ENCODE data around the gene CD300LG.

CD300LG gene

DNA sequence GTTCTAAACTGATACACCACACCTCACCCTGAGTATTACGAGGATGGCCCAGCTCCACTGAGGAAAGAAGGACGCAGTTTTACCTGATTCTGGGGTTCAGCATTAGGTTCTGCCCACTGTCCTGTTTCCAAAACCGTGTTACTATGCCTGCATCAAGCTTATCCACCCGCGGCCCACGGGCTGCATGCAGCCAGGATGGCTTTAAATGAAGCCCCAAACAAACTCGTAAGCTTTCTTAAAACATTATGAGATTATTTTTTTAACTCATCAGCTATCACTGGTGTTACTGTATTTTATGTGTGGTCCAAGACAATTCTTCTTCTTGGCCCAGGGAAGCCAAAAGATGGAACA lies 4.0 kb upstream of the CD300LG start:
- TF ChIP-seq TAF1 (IDR thresholded peaks at IDR 0.05; ENCODE audit: borderline replicate concordance, insufficient read depth, low read length): no peak
- no peak for TF ChIP-seq FOXP2 (optimal IDR thresholded peaks at IDR 0.05; ENCODE audit: borderline replicate concordance, extremely low read depth, extremely low read length, insufficient read depth)
- no peak for TF ChIP-seq SIN3A (IDR thresholded peaks at IDR 0.05; ENCODE audit: borderline replicate concordance, insufficient read depth, low read length)
- TF ChIP-seq POLR2AphosphoS5 (IDR thresholded peaks at IDR 0.05; ENCODE audit: low read depth, low read length): no peak
- TF ChIP-seq, protein P1, sequence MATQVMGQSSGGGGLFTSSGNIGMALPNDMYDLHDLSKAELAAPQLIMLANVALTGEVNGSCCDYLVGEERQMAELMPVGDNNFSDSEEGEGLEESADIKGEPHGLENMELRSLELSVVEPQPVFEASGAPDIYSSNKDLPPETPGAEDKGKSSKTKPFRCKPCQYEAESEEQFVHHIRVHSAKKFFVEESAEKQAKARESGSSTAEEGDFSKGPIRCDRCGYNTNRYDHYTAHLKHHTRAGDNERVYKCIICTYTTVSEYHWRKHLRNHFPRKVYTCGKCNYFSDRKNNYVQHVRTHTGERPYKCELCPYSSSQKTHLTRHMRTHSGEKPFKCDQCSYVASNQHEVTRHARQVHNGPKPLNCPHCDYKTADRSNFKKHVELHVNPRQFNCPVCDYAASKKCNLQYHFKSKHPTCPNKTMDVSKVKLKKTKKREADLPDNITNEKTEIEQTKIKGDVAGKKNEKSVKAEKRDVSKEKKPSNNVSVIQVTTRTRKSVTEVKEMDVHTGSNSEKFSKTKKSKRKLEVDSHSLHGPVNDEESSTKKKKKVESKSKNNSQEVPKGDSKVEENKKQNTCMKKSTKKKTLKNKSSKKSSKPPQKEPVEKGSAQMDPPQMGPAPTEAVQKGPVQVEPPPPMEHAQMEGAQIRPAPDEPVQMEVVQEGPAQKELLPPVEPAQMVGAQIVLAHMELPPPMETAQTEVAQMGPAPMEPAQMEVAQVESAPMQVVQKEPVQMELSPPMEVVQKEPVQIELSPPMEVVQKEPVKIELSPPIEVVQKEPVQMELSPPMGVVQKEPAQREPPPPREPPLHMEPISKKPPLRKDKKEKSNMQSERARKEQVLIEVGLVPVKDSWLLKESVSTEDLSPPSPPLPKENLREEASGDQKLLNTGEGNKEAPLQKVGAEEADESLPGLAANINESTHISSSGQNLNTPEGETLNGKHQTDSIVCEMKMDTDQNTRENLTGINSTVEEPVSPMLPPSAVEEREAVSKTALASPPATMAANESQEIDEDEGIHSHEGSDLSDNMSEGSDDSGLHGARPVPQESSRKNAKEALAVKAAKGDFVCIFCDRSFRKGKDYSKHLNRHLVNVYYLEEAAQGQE (IDR thresholded peaks at IDR 0.05; ENCODE audit: insufficient read depth in 1 of 2, low read depth in 2 of 2, low read length in 2 of 2): no peak

- TF ChIP-seq SIN3A (IDR thresholded peaks at IDR 0.05; ENCODE audit: borderline replicate concordance, insufficient read depth, low read length) (no peak), FOXP2 (optimal IDR thresholded peaks at IDR 0.05; ENCODE audit: borderline replicate concordance, extremely low read depth, extremely low read length, insufficient read depth) (no peak), TAF1 (IDR thresholded peaks at IDR 0.05; ENCODE audit: borderline replicate concordance, insufficient read depth, low read length) (no peak), POLR2AphosphoS5 (IDR thresholded peaks at IDR 0.05; ENCODE audit: low read depth, low read length) (no peak)
- TF ChIP-seq, protein P1 (IDR thresholded peaks at IDR 0.05; ENCODE audit: insufficient read depth in 1 of 2, low read depth in 2 of 2, low read length in 2 of 2): no peak
Measured at GRCh38 chr17:43844241-43844640, 2.7 kb upstream of the CD300LG start.

DNA sequence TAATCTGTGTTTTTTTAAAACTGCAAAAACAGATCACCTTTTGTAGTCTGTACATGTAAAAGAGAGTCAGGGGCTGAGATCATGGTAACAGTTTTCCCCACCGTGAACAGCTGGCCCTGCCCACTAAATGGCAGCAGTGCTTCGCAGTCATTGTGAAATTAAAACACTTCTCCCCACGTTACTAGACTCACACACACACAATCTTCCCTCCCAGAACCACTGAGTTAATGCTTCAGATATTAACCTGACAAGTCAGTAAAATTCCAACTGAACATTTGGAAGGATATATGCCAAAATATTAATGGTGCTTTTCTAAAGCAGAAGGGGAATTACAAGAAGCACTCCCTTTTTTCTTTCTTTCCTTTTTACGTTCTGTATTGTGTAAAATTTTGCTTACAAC lies 1.2 kb upstream of the CD300LG start:
- TF ChIP-seq SIN3A (IDR thresholded peaks at IDR 0.05; ENCODE audit: borderline replicate concordance, insufficient read depth, low read length): no peak
- TF ChIP-seq, protein P1 (IDR thresholded peaks at IDR 0.05; ENCODE audit: insufficient read depth in 1 of 2, low read depth in 2 of 2, low read length in 2 of 2): no peak
- no peak for TF ChIP-seq FOXP2 (optimal IDR thresholded peaks at IDR 0.05; ENCODE audit: borderline replicate concordance, extremely low read depth, extremely low read length, insufficient read depth)
- no peak for TF ChIP-seq POLR2AphosphoS5 (IDR thresholded peaks at IDR 0.05; ENCODE audit: low read depth, low read length)
- TF ChIP-seq TAF1 (IDR thresholded peaks at IDR 0.05; ENCODE audit: borderline replicate concordance, insufficient read depth, low read length): no peak

DNA sequence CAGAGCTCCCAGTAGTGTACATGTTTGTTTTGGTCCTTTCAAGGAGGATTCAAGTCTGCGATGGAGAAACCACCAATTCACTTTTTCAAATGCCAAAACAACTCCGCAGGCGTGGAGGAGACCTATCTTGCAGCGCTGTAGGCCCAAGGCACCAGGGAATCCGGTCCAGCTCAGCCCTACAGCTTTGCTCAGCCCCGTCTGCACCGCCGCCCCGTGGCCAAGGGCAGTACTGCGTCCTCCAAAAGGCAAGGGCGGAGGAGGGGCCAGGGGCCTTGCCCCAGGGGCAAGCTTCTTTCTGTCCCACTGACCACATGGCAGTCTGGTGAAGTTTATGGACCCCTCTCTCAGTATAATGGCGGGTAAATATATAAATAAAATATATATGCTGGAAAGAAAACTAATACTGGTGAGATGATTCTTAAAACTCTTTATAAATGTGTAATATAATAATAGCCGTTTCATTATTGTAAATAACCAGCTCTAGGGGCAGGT lies 709 bp upstream of the CD300LG start:
- no peak for TF ChIP-seq POLR2AphosphoS5 (IDR thresholded peaks at IDR 0.05; ENCODE audit: low read depth, low read length)
- TF ChIP-seq FOXP2 (optimal IDR thresholded peaks at IDR 0.05; ENCODE audit: borderline replicate concordance, extremely low read depth, extremely low read length, insufficient read depth): peak; percentile 63

DNA sequence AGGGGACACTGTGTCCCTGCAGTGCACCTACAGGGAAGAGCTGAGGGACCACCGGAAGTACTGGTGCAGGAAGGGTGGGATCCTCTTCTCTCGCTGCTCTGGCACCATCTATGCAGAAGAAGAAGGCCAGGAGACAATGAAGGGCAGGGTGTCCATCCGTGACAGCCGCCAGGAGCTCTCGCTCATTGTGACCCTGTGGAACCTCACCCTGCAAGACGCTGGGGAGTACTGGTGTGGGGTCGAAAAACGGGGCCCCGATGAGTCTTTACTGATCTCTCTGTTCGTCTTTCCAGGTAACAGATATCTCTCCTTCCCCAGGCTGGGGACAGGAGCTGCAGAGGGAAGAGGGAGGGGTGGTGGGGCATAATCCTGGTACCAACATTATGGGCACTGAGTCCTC lies 1.6 kb downstream of the CD300LG start:
- TF ChIP-seq POLR2AphosphoS5 (IDR thresholded peaks at IDR 0.05; ENCODE audit: low read depth, low read length): no peak
- no peak for TF ChIP-seq TAF1 (IDR thresholded peaks at IDR 0.05; ENCODE audit: borderline replicate concordance, insufficient read depth, low read length)

DNA sequence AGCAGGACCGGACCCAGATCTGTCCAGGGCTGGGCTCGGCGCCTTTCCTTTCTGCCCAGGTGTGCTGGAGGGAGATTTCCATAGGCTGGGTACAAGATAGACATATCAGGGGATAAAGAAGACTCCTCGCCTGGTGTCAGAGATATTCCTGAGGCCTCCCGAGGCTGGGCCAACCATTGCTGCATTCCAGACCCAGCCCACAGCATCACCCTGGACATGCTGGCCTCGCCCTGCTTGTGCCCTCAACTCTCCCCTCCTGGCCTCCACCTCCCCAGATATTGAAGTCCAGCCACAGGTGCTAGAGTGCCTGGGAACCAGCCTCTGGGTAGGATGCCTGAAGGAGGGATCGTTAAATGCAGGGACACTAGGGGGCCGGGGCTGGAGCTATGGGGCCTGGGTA lies 2.1 kb downstream of the CD300LG start:
- TF ChIP-seq POLR2AphosphoS5 (IDR thresholded peaks at IDR 0.05; ENCODE audit: low read depth, low read length) (no peak), TAF1 (IDR thresholded peaks at IDR 0.05; ENCODE audit: borderline replicate concordance, insufficient read depth, low read length) (no peak), SIN3A (IDR thresholded peaks at IDR 0.05; ENCODE audit: borderline replicate concordance, insufficient read depth, low read length) (no peak)
- TF ChIP-seq, protein P1 (IDR thresholded peaks at IDR 0.05; ENCODE audit: insufficient read depth in 1 of 2, low read depth in 2 of 2, low read length in 2 of 2): no peak

Measured in PFSK-1 (cell line).